Prostate gland (tissue), 2 donors: ENCODE results near the gene WDR20. TPM values are rescaled to one million over a fixed set of nuclear protein-coding genes. Genes with fewer than 3 reads are reported as not detected.
"Not testable (repeated sequence)": the region's sequence is repeated elsewhere in the genome, so short reads cannot be mapped to it uniquely, and the experiment has no call there.

Experiments used
- DNase-seq: peaks from one replicate; pipeline ENCODE4 v3.0.0-alpha.2; 2019; ENCODE audit warnings: low spot score
- H3K27ac ChIP-seq, 2 donors: fragments of 200-600 bp; sonication (generic); 2 replicates each; pipeline ENCODE4 v1.5.1; 2017 to 2019
- H3K27me3 ChIP-seq: fragments of 200-600 bp; sonication (generic); replicated peaks from 2 replicates; pipeline ENCODE4 v1.5.1; 2019; ENCODE audit not compliant: insufficient read depth
- H3K36me3 ChIP-seq, 2 donors: fragments of 200-600 bp; sonication (generic); 1 replicate in 1 of 2; 2 replicates in 1 of 2; pipeline versions ENCODE4 v1.5.1 to v1.8.1; 2017 to 2019
- H3K4me1 ChIP-seq: fragments of 200-600 bp; sonication (generic); replicated peaks from 2 replicates; pipeline ENCODE4 v1.5.1; 2019
- H3K4me3 ChIP-seq, 2 donors: fragments of 200-600 bp; sonication (generic); 2 replicates each; pipeline ENCODE4 v1.5.1; 2017 to 2019
- H3K9me3 ChIP-seq: fragments of 200-600 bp; sonication (generic); 2 replicates; pipeline ENCODE4 v1.5.1; 2017
- CTCF ChIP-seq, 4 experiments: fragments of 200-600 bp in 2 of 4; fragments of 450-650 bp in 2 of 4; sonication (generic) in 2 of 4; IDR thresholded peaks; 1 replicate in 3 of 4; 2 replicates in 1 of 4; pipeline ENCODE4 v1.5.1; 2016 to 2019; ENCODE audit warnings: antibody characterized with exemption in 4 of 4, mild to moderate bottlenecking in 2 of 4, moderate library complexity in 2 of 4
- POLR2A ChIP-seq: fragments of 450-650 bp; IDR thresholded peaks from one replicate; pipeline ENCODE4 v1.6.1; 2016; ENCODE audit warnings: antibody characterized with exemption, mild to moderate bottlenecking
- POLR2AphosphoS5 ChIP-seq: sonication (generic); formaldehyde crosslinking; IDR thresholded peaks from one replicate; pipeline ENCODE4 v1.6.1; 2017; ENCODE audit warnings: antibody characterized with exemption
- WGBS: methylation state at CpG from one replicate; pipeline ENCODE4 v1.1.5; 2018; 5-methylcytosine and 5-hydroxymethylcytosine counted together
- intact Hi-C: fragments of 100-400 bp; cut with DNase I; formaldehyde crosslinking; loops from one replicate; pipeline ENCODE4 v1.14.2; 2022
- total RNA-seq, 2 donors: library from RNA; depleted of rRNA; stranded (reverse); fragments of >200 nt; gene quantifications; one replicate each; pipeline ENCODE4 v1.1.0, GENCODE V29; 2016

Gene WDR20
- total RNA-seq, 2 donors from 2014 or later: 36.6 to 38.6 TPM

GRCh38 chr14:102241147-102241546, 101.5 kb downstream of the WDR20 start:
- 85% methylated on average over 4 of the region's 4 CpGs for WGBS
- H3K9me3 ChIP-seq: no peaks in the 10 kb centered on the region
- no peak for DNase-seq
- no peak for TF ChIP-seq CTCF (IDR thresholded peaks at IDR 0.05)
- no peak for TF ChIP-seq POLR2AphosphoS5
- no peak for TF ChIP-seq POLR2A
- no peak overlapping the region for H3K4me3 ChIP-seq
- intact Hi-C loops: no loop called here
- H3K36me3 ChIP-seq: no peaks in the 10 kb centered on the region
- no peaks in the 10 kb centered on the region for H3K4me1 ChIP-seq
- H3K27me3 ChIP-seq: no peaks in the 10 kb centered on the region
- no peak overlapping the region for H3K27ac ChIP-seq

- over 99% methylated on average over 4 of the region's 4 CpGs for WGBS
- H3K36me3 ChIP-seq, H3K27ac ChIP-seq, H3K4me3 ChIP-seq, H3K27me3 ChIP-seq, H3K4me1 ChIP-seq, DNase-seq, H3K9me3 ChIP-seq, intact Hi-C loops: not testable (repeated sequence)
Measured at GRCh38 chr14:102243795-102244194, 104.1 kb downstream of the WDR20 start.

DNA sequence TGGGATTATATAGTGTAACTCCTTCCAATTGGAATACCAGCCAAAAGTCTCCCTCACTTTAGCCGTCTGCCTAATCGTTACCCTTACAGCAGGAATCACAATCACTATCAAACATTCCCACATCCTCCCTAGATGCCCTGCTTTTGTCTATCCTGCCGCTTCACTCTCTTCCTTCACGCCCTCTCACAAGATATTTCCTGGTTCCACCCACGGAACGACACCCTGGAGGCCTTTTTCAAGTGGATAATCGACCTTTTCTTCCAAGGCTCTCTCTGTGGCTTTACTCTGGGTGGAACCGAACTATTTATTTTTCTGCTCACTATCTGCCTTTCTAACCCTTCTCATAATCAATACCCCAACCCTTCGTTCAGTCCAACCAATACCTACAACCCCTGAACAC, 106.4 kb downstream of the WDR20 start:
- TF ChIP-seq POLR2AphosphoS5 (no peak), CTCF (IDR thresholded peaks at IDR 0.05) (no peak)
- Histone ChIP-seq H3K27ac (no peak overlapping the region), H3K9me3 (no peaks in the 10 kb centered on the region), H3K4me1 (no peaks in the 10 kb centered on the region), H3K36me3 (no peaks in the 10 kb centered on the region), H3K27me3 (no peaks in the 10 kb centered on the region), H3K4me3 (no peak overlapping the region)
- 66% methylated on average over 9 of the region's 9 CpGs for WGBS
- DNase-seq: no peak
- intact Hi-C loops: no loop called here

DNA sequence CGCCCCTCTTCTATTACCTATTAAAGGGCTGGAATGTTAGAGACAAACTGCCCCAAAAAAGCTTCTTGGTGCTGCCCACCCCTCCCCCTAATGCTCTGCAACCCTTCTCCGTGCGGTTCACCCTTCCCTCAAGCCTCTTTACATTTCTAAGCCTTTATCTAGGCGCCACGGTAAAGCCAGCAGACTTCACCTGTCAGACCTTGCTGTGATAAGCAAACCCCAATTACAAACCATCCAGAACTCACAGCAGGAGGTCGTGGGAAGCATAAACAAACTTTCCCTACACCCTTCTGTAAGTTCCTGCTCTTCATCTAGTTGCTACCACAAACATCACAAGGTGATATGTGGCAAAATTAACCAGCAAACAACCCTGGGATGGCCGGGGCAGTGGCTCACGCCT, 108.4 kb downstream of the WDR20 start:
- Histone ChIP-seq H3K27ac (no peak overlapping the region), H3K27me3 (no peaks in the 10 kb centered on the region), H3K4me3 (no peak overlapping the region), H3K9me3 (no peaks in the 10 kb centered on the region), H3K4me1 (no peaks in the 10 kb centered on the region), H3K36me3 (no peaks in the 10 kb centered on the region)
- intact Hi-C loops: no loop called here
- WGBS: 84% methylated on average over 8 of the region's 8 CpGs
- no peak for DNase-seq
- TF ChIP-seq POLR2A (no peak), CTCF (IDR thresholded peaks at IDR 0.05) (no peak), POLR2AphosphoS5 (no peak)

- H3K27me3 ChIP-seq: no peaks in the 10 kb centered on the region
- intact Hi-C loops: no loop called here
- 93% methylated on average over 12 of the region's 12 CpGs for WGBS
- H3K27ac ChIP-seq: no peak overlapping the region
- no peak overlapping the region for H3K4me3 ChIP-seq
- no peaks in the 10 kb centered on the region for H3K36me3 ChIP-seq
- no peaks in the 10 kb centered on the region for H3K4me1 ChIP-seq
- no peak for DNase-seq
- H3K9me3 ChIP-seq: no peaks in the 10 kb centered on the region
- TF ChIP-seq CTCF (IDR thresholded peaks at IDR 0.05) (no peak), POLR2A (no peak), POLR2AphosphoS5 (no peak)
Measured at GRCh38 chr14:102249041-102249440, 109.3 kb downstream of the WDR20 start.
